ENCODE results near the gene SLC35D2. TPM values are rescaled to one million over a fixed set of nuclear protein-coding genes. Genes with fewer than 3 reads are reported as not detected.
"Not testable (repeated sequence)": the region's sequence is repeated elsewhere in the genome, so short reads cannot be mapped to it uniquely, and the experiment has no call there.

Gene SLC35D2
- total and polyA plus RNA-seq, 10 donors: 9.8 to 20.9 (median 13.5) TPM

DNA sequence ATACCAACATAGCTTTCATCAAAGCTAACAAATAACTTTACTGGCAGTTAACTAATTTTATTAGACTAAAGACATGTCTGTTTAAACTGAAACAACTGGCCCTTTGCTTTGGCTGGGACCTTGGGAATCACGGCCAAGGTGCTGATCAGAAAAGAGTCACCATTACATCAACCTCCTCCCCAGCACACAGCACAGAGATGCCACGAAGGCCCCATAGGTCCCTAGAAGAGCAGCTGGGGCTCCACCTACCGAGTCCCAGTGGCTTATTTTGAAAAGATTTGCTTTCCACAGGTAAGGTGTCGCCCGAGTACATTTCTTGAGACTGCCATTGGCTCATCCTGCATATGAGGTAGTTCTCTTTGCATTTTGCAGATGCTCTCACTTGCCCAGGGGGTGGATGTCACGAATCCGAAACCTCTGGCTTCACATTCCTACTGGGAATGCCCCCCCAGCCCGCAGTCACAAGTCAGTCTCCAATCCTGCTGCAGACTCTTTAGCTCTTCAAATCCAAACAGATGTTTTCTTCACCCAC is 62.7 kb downstream of the SLC35D2 start:
- intact Hi-C loops (cut with DNase I; ENCODE audit: low total_unique reads): no loop called here
- no peak overlapping the region for H3K4me3 ChIP-seq
- H3K9me3 ChIP-seq: no peaks in the 10 kb centered on the region
- no peaks in the 10 kb centered on the region for H3K27me3 ChIP-seq (replicated peaks in 1 of 7)
- WGBS, 5 donors: 74 to 85% (median 74%) methylated on average over 8 of the region's 8 CpGs
- H3K4me1 ChIP-seq: peaks cover 0 to 4% (median 0%) of the 10 kb centered on the region in 6 donors
- no peak overlapping the region for H3K27ac ChIP-seq
- DNase-seq: no peak
- peaks cover 0 to 30% (median 5%) of the 10 kb centered on the region in 6 donors for H3K36me3 ChIP-seq
- no peak for TF ChIP-seq CTCF (IDR thresholded peaks at IDR 0.05 in 8 of 11, conservative IDR thresholded peaks at IDR 0.05 in 3 of 11)
- TF ChIP-seq POLR2A (IDR thresholded peaks at IDR 0.05): no peak
- no peak for TF ChIP-seq POLR2AphosphoS5 (IDR thresholded peaks at IDR 0.05)

- TF ChIP-seq POLR2AphosphoS5 (IDR thresholded peaks at IDR 0.05) (no peak), CTCF (IDR thresholded peaks at IDR 0.05 in 8 of 11, conservative IDR thresholded peaks at IDR 0.05 in 3 of 11) (no peak), POLR2A (IDR thresholded peaks at IDR 0.05) (no peak)
- H3K4me1 ChIP-seq: peaks cover 0 to 4% (median 0%) of the 10 kb centered on the region in 6 donors
- peaks cover 0 to 2% (median 1%) of the 10 kb centered on the region in 8 donors for H3K9me3 ChIP-seq
- no peak for DNase-seq
- no peaks in the 10 kb centered on the region for H3K27me3 ChIP-seq (replicated peaks in 1 of 7)
- no peak overlapping the region for H3K4me3 ChIP-seq
- peaks cover 0 to 30% (median 4%) of the 10 kb centered on the region in 6 donors for H3K36me3 ChIP-seq
- intact Hi-C loops (cut with DNase I; ENCODE audit: low total_unique reads): loop anchor here (5.0 kb wide), 1 partner anchor 87 kb away; no protein-coding TSS in a partner anchor
- 59 to 74% (median 66%) methylated on average over 6 of the region's 6 CpGs for WGBS, 5 donors
- no peak overlapping the region for H3K27ac ChIP-seq
Observed at GRCh38 chr9:96318921-96319565, 64.5 kb downstream of the SLC35D2 start.

GRCh38 chr9:96317335-96317980 is 66.1 kb downstream of the SLC35D2 start:
- peak; percentile 77 for DNase-seq
- Histone ChIP-seq H3K36me3 (peaks cover 0 to 39% (median 2%) of the 10 kb centered on the region in 6 donors), H3K4me3 (no peak overlapping the region), H3K27ac (no peak overlapping the region), H3K4me1 (peaks cover 0 to 4% (median 0%) of the 10 kb centered on the region in 6 donors), H3K27me3 (replicated peaks in 1 of 7) (no peaks in the 10 kb centered on the region), H3K9me3 (peaks cover 0 to 18% (median 17%) of the 10 kb centered on the region in 8 donors)
- TF ChIP-seq CTCF (IDR thresholded peaks at IDR 0.05 in 8 of 11, conservative IDR thresholded peaks at IDR 0.05 in 3 of 11) (peak; percentile 31 to 82 (median 72)), POLR2A (IDR thresholded peaks at IDR 0.05) (no peak)
- 47 to 65% (median 60%) methylated on average over 8 to 9 of the region's 9 CpGs for WGBS, 5 donors
- intact Hi-C loops (cut with DNase I; ENCODE audit: low total_unique reads): loop anchor here (5.0 kb wide), 1 partner anchor 85 kb away; no protein-coding TSS in a partner anchor

DNA sequence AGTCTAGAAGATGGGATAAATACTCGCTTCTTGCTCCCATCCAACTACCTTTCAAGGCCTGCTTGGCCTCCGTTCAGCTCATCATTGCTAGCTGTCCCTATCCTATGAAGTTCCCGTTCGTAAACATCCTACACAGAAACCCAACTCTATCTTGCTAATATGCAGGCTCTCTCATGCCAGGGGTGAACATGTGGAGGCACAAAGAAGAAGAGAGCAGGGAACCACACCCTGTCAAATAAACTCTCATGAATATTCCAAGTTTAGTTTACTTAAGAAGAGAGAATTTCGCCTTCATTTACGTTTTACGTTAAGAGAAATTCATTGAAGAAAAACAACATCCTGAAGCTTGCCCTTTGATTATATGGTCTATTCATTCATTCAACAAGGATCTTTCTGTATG is 73.7 kb downstream of the SLC35D2 start:
- H3K4me3 ChIP-seq: no peak overlapping the region
- 92 to 97% (median 94%) methylated on average over 7 of the region's 7 CpGs for WGBS, 5 donors
- TF ChIP-seq POLR2AphosphoS5 (IDR thresholded peaks at IDR 0.05): no peak
- TF ChIP-seq CTCF (IDR thresholded peaks at IDR 0.05 in 8 of 11, conservative IDR thresholded peaks at IDR 0.05 in 3 of 11): no peak
- TF ChIP-seq POLR2A (IDR thresholded peaks at IDR 0.05): no peak
- DNase-seq: no peak
- H3K4me1 ChIP-seq: no peaks in the 10 kb centered on the region
- intact Hi-C loops (cut with DNase I; ENCODE audit: low total_unique reads): no loop called here
- no peaks in the 10 kb centered on the region for H3K27me3 ChIP-seq (replicated peaks in 1 of 7)
- peaks cover 0 to 31% (median 18%) of the 10 kb centered on the region in 8 donors for H3K9me3 ChIP-seq
- no peak overlapping the region for H3K27ac ChIP-seq
- H3K36me3 ChIP-seq: peaks cover 0 to 8% (median 0%) of the 10 kb centered on the region in 6 donors

DNA sequence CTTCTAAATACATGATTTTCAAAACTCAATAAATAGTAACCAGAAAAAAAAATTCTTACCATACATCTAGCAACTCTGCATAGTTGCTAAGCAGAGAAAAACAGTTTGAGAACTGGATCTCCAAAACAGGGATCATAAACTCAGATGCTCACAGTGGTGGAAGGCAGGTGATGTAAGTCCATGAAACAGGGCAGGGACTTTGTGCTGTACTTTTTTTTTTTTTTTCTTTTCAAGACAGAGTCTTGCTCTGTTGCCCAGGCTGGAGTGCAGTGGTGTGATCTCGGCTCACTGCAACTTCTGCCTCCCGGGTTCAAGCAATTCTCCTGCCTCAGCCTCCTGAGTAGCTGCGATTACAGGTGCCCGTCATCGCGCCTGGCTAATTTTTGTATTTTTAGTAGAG is 76.6 kb downstream of the SLC35D2 start:
- H3K27me3 ChIP-seq (replicated peaks in 1 of 7); intact Hi-C loops (cut with DNase I; ENCODE audit: low total_unique reads); H3K27ac ChIP-seq; H3K36me3 ChIP-seq; H3K4me1 ChIP-seq; DNase-seq; H3K4me3 ChIP-seq: not testable (repeated sequence)
- H3K9me3 ChIP-seq: peaks cover 0 to 20% (median 0%) of the 10 kb centered on the region in 8 donors
- 91 to 97% (median 95%) methylated on average over 6 of the region's 6 CpGs for WGBS, 5 donors

Measured in spleen (tissue), 11 donors.